Endothelial cell of umbilical vein (primary cell): ENCODE results near the gene ACAD8. TPM values are rescaled to one million over a fixed set of nuclear protein-coding genes. Genes with fewer than 3 reads are reported as not detected.

Source experiments
- BruUV-seq: library from RNA; stranded (reverse); fragments of 400-500 nt; replicated peaks from 2 replicates; lab custom pipeline; 2021; lab: Mats Ljungman, UMichigan
- CTCF ChIA-PET: fragments of 300-600, 350-600 bp; sonication (Branson Sonifier 250); formaldehyde crosslinking; loops from one replicate; lab custom pipeline; 2021; ENCODE audit warnings: antibody characterized with exemption, inconsistent platforms; lab: Charles Lee
- POLR2A ChIA-PET: fragments of 300-600, 350-600 bp; sonication (Branson Sonifier 250); formaldehyde crosslinking; loops from one replicate; lab custom pipeline; 2021; ENCODE audit warnings: antibody characterized with exemption, inconsistent platforms; lab: Charles Lee
- DNase-seq: peaks from one replicate; pipeline ENCODE4 v3.0.0-alpha.2; 2011; ENCODE audit warnings: low read depth, low spot score
- FAIRE-seq: peaks from 2 replicates; lab custom pipeline; 2011; peaks lifted over from hg19 to GRCh38; lab: Jason Lieb, UNC
- H2AFZ ChIP-seq: 2 replicates; pipeline ENCODE4 v1.6.0; 2012; ENCODE audit warnings: low read depth, low read length, control low read depth, inconsistent platforms
- H3K27ac ChIP-seq: 2 replicates; pipeline ENCODE4 v1.5.1; 2011; ENCODE audit warnings: low read depth, mild to moderate bottlenecking, control low read depth, low read length, moderate library complexity; ENCODE audit not compliant: insufficient read depth
- H3K27me3 ChIP-seq, 2 experiments: 2 replicates each; pipeline versions ENCODE4 v1.6.0 to v1.6.1; 2011; ENCODE audit warnings: low read length in 2 of 2, mixed read lengths in 1 of 2; ENCODE audit not compliant: control insufficient read depth in 2 of 2, insufficient read depth in 2 of 2
- H3K36me3 ChIP-seq, 2 experiments: 2 replicates in 1 of 2; 3 replicates in 1 of 2; pipeline ENCODE4 v1.5.1; 2011; ENCODE audit warnings: low read length in 2 of 2, mild to moderate bottlenecking in 1 of 2, moderate library complexity in 1 of 2; ENCODE audit not compliant: control insufficient read depth in 2 of 2, insufficient read depth in 2 of 2; ENCODE audit errors: extremely low read depth in 1 of 2
- H3K4me1 ChIP-seq: 3 replicates; pipeline ENCODE4 v1.5.1; 2011; ENCODE audit warnings: mild to moderate bottlenecking, low read length; ENCODE audit not compliant: control insufficient read depth, insufficient read depth; ENCODE audit errors: extremely low read depth
- H3K4me2 ChIP-seq: 2 replicates; pipeline ENCODE4 v1.6.1; 2011; ENCODE audit warnings: low read length, control low read depth, mixed read lengths; ENCODE audit not compliant: insufficient read depth
- H3K4me3 ChIP-seq, 3 experiments: fragments of 200-600 bp in 1 of 3; sonication (generic), shearing (Covaris generic) in 1 of 3; replicated peaks in 1 of 3; 2 replicates each; pipeline ENCODE4 v1.5.1; 2011 to 2016; ENCODE audit warnings: control low read depth in 3 of 3, low read length in 3 of 3, mild to moderate bottlenecking in 2 of 3, inconsistent platforms in 1 of 3, low read depth in 1 of 3, moderate library complexity in 1 of 3; ENCODE audit not compliant: insufficient read depth in 1 of 3
- H3K79me2 ChIP-seq: 2 replicates; pipeline ENCODE4 v1.6.0; 2012; ENCODE audit warnings: low read length, inconsistent platforms; ENCODE audit not compliant: control insufficient read depth, insufficient read depth
- H3K9ac ChIP-seq: replicated peaks from 2 replicates; pipeline ENCODE3; 2011; ENCODE audit warnings: low read length, control low read depth; ENCODE audit not compliant: insufficient read depth; ENCODE audit errors: extremely low read depth
- H3K9me1 ChIP-seq: replicated peaks from 3 replicates; pipeline ENCODE4 v1.6.0; 2011; ENCODE audit warnings: mild to moderate bottlenecking, low read length; ENCODE audit not compliant: control insufficient read depth, insufficient read depth; ENCODE audit errors: extremely low read depth
- H3K9me3 ChIP-seq: replicated peaks from 2 replicates; pipeline ENCODE4 v1.5.1; 2012; ENCODE audit warnings: low read length, inconsistent platforms; ENCODE audit not compliant: control insufficient read depth, insufficient read depth
- H4K20me1 ChIP-seq: replicated peaks from 2 replicates; pipeline ENCODE3; 2011; ENCODE audit warnings: mild to moderate bottlenecking, low read length; ENCODE audit not compliant: control insufficient read depth, insufficient read depth; ENCODE audit errors: extremely low read depth
- CTCF ChIP-seq, 2 donors: IDR thresholded peaks; 1 replicate in 1 of 2; 2 replicates in 1 of 2; pipeline ENCODE4 v1.5.1; 2011; ENCODE audit warnings: low read length in 2 of 2, mild to moderate bottlenecking in 2 of 2, moderate library complexity in 2 of 2, control low read depth in 1 of 2, inconsistent platforms in 1 of 2, low read depth in 1 of 2; ENCODE audit not compliant: insufficient read depth in 1 of 2; ENCODE audit errors: extremely low read depth in 1 of 2
- MYC ChIP-seq: IDR thresholded peaks from one replicate; pipeline ENCODE4 v1.6.1; 2011; ENCODE audit warnings: mild to moderate bottlenecking, low read depth, low read length
- dilution Hi-C: fragments of 300-500 bp; cut with MboI; formaldehyde crosslinking; loops from one replicate; pipeline ENCODE4 v1.15.0; 2019; ENCODE audit warnings: low sequenced_read_pairs; ENCODE audit not compliant: extremely low pct_ligation_motif_present
- intact Hi-C: fragments of 100-400 bp; cut with micrococcal nuclease; formaldehyde crosslinking; loops from one replicate; pipeline ENCODE4 v1.10.0; 2022
- polyA plus RNA-seq, 4 experiments: library from polyadenylated mRNA; depleted of rRNA in 3 of 4; stranded (reverse) in 3 of 4; unstranded in 1 of 4; fragments of >200 nt; gene quantifications; 2 replicates each; pipeline versions ENCODE4 v1.2.1 to v1.2.3, GENCODE V29; 2011 to 2012; ENCODE audit warnings: missing spikeins in 1 of 4
- total RNA-seq: library from RNA; stranded (reverse); gene quantifications from 2 replicates; pipeline ENCODE4 v1.2.3, GENCODE V29; 2021

Gene ACAD8
- total and polyA plus RNA-seq, 2 donors (not counting 3 experiments of a cell fraction or from before 2014, with no cell fraction given): 22.9 to 29.0 TPM

- no peaks in the 10 kb centered on the region for H4K20me1 ChIP-seq
- peak; percentile 67 for FAIRE-seq
Measured at GRCh38 chr11:134244593-134244992, 8.8 kb upstream of the ACAD8 start.

More at GRCh38 chr11:134244593-134244992, 8.8 kb upstream of the ACAD8 start:
- CTCF ChIA-PET: interaction anchor here (1.0 to 2.4 kb wide), 9 partner anchors 9 to 317 kb away, joined by 3 to 21 read pairs (median 4); partner anchors contain the start of genes ACAD8, NCAPD3 and VPS26B
- H2AFZ ChIP-seq: no peak overlapping the region
- H3K27me3 ChIP-seq: no peaks in the 10 kb centered on the region
- no peak overlapping the region for H3K9ac ChIP-seq
- POLR2A ChIA-PET: no interaction called here
- TF ChIP-seq MYC (no peak), CTCF (IDR thresholded peaks at IDR 0.05; ENCODE audit: extremely low read depth in 1 of 2, insufficient read depth in 1 of 2, low read depth in 1 of 2, low read length in 2 of 2) (peak; percentile 39 to 63)
- no peaks in the 10 kb centered on the region for H3K79me2 ChIP-seq
- no peak overlapping the region for H3K4me3 ChIP-seq
- H3K4me1 ChIP-seq: no peaks in the 10 kb centered on the region
- dilution Hi-C loops (no loop called here), intact Hi-C loops (loop anchor here (1.0 kb wide), 1 partner anchor 37 kb away; no protein-coding TSS in a partner anchor)
- no peak overlapping the region for H3K4me2 ChIP-seq
- no peaks in the 10 kb centered on the region for H3K9me1 ChIP-seq
- H3K36me3 ChIP-seq: peaks cover 5 to 46% of the 10 kb centered on the region in 2 experiments
- BruUV-seq: no TSS peak
- no peaks in the 10 kb centered on the region for H3K9me3 ChIP-seq
- DNase-seq: peak; percentile 36
- H3K27ac ChIP-seq: no peak overlapping the region
